ENCODE data around the gene NPHP4.
"Not testable (repeated sequence)": the region's sequence is repeated elsewhere in the genome, so short reads cannot be mapped to it uniquely, and the experiment has no call there.

NPHP4 gene

GRCh38 chr1:6023346-6023745, 31.1 kb upstream of the NPHP4 start:
- no peak for DNase-seq (ENCODE audit: low read depth)

GRCh38 chr1:6022193-6022592, 30.0 kb upstream of the NPHP4 start:
- no peak for DNase-seq (ENCODE audit: low read depth)

GRCh38 chr1:6019166-6019845, 27.1 kb upstream of the NPHP4 start:
- no peak for DNase-seq (ENCODE audit: low read depth)

- DNase-seq (ENCODE audit: low read depth), result not testable (repeated sequence)
Observed at GRCh38 chr1:6017654-6018053, 25.4 kb upstream of the NPHP4 start.

- no peak for DNase-seq (ENCODE audit: low read depth)
Observed at GRCh38 chr1:6016191-6016865, 24.1 kb upstream of the NPHP4 start.

- no peak for DNase-seq (ENCODE audit: low read depth)
Observed at GRCh38 chr1:6014130-6014999, 22.1 kb upstream of the NPHP4 start.

- no peak for DNase-seq (ENCODE audit: low read depth)
Observed at GRCh38 chr1:6013491-6013890, 21.3 kb upstream of the NPHP4 start.

- no peak for DNase-seq (ENCODE audit: low read depth)
Observed at GRCh38 chr1:6012529-6013318, 20.5 kb upstream of the NPHP4 start.

GRCh38 chr1:6011946-6012258, 19.7 kb upstream of the NPHP4 start:
- no peak for DNase-seq (ENCODE audit: low read depth)

- no peak for DNase-seq (ENCODE audit: low read depth)
Observed at GRCh38 chr1:6011161-6011945, 19.1 kb upstream of the NPHP4 start.

- no peak for DNase-seq (ENCODE audit: low read depth)
Observed at GRCh38 chr1:6010554-6010953, 18.3 kb upstream of the NPHP4 start.

GRCh38 chr1:6009120-6010040, 17.2 kb upstream of the NPHP4 start:
- no peak for DNase-seq (ENCODE audit: low read depth)

- DNase-seq (ENCODE audit: low read depth), result no peak
Observed at GRCh38 chr1:6008696-6009095, 16.5 kb upstream of the NPHP4 start.

- no peak for DNase-seq (ENCODE audit: low read depth)
Observed at GRCh38 chr1:6008084-6008415, 15.8 kb upstream of the NPHP4 start.

GRCh38 chr1:6007318-6008083, 15.3 kb upstream of the NPHP4 start:
- DNase-seq (ENCODE audit: low read depth), result no peak

- no peak for DNase-seq (ENCODE audit: low read depth)
Observed at GRCh38 chr1:6006882-6007281, 14.7 kb upstream of the NPHP4 start.

- DNase-seq (ENCODE audit: low read depth), result no peak
Observed at GRCh38 chr1:6005276-6005917, 13.2 kb upstream of the NPHP4 start.

- DNase-seq (ENCODE audit: low read depth), result no peak
Observed at GRCh38 chr1:6004412-6005123, 12.3 kb upstream of the NPHP4 start.
